ENCODE data around the gene UFSP1. TPM values are rescaled to one million over a fixed set of nuclear protein-coding genes. Genes with fewer than 3 reads are reported as not detected.
"Not testable (repeated sequence)": the region's sequence is repeated elsewhere in the genome, so short reads cannot be mapped to it uniquely, and the experiment has no call there.

The UFSP1 gene
- 1 to 10 TPM; 2.1 to 4.4 TPM for total RNA-seq

DNA sequence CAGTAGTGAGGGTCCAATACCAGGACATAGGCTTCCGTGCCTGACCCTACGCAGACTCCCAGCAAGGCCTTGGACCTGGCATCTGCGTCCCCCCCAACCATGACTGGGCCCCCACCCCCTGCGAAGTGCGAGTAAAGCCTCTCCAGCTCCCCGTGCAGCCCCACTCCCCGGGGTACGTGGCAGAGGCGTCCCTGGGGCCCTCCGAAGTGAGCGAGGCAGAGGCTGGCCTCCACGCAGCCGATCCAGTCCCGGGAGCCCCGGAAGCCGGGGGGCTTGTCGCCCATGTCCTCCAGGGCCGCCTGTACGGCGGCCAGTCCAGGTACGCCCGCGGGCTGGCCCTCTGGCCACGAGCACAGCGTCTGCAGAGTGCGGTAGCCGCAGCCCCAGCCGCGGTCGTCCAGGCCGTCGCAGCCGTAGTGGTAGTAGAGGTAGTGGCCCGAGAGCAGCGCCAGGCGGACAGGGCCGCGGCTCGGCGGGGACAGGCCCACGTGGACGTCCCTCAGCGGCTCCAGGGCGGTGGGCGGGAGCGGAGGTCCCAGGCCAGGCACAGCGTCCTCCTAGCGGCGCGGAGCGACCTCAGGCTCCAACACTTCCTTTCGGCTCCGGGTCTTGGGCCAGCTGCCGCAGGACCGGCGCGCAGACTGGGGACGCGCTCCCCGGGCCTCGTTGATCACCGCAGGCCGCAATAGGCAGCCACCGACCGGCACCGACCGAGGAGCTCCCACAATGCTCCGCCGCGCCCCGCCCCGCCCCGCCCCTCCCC is at the start of gene UFSP1:
Gene UFSP1, minus strand, starts transcription at position 728 of the 763 bp plus-strand sequence. Its CDS starts 444 bp downstream, at position 284.
- Histone ChIP-seq H3K4me1 (peaks cover 20% of the 10 kb centered on the region), H3K4me3 (peak within 1 kb of the TSS; percentile 89), H3K27ac (peak within 1 kb of the TSS; percentile 92), H3K9me3 (no peaks in the 10 kb centered on the region), H3K27me3 (no peaks in the 10 kb centered on the region), H3K36me3 (peaks cover 13% of the 10 kb centered on the region), H3K9ac (ENCODE audit: low read depth in 2 of 2, low read length in 2 of 2) (peak within 1 kb of the TSS; percentile 84 to 96)
- TF ChIP-seq, protein P1, sequence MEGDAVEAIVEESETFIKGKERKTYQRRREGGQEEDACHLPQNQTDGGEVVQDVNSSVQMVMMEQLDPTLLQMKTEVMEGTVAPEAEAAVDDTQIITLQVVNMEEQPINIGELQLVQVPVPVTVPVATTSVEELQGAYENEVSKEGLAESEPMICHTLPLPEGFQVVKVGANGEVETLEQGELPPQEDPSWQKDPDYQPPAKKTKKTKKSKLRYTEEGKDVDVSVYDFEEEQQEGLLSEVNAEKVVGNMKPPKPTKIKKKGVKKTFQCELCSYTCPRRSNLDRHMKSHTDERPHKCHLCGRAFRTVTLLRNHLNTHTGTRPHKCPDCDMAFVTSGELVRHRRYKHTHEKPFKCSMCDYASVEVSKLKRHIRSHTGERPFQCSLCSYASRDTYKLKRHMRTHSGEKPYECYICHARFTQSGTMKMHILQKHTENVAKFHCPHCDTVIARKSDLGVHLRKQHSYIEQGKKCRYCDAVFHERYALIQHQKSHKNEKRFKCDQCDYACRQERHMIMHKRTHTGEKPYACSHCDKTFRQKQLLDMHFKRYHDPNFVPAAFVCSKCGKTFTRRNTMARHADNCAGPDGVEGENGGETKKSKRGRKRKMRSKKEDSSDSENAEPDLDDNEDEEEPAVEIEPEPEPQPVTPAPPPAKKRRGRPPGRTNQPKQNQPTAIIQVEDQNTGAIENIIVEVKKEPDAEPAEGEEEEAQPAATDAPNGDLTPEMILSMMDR (IDR thresholded peaks at IDR 0.05) = no peak
- no peak for DNase-seq
- intact Hi-C loops (cut with DNase I) = no loop called here

DNA sequence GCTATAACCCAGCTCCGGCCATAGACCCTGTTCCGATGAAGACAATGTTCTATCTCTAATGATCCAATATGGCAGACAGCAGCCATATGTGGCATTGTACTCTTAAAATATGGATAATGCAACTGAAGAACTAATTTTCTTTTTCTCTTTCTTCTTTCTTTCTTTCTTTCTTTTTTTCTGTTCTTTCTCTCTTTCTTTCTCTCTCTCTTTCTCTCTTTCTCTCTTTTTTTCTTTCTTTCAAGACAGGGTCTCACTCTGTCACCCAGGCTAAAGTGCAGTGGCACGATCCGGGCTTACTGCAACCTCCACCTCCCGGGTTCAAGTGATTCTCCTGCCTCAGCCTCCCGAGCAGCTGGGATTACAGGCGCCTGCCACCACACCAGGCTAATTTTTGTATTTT is 46.7 kb upstream of the UFSP1 start:
- H3K9ac ChIP-seq (ENCODE audit: low read depth in 2 of 2, low read length in 2 of 2); H3K9me3 ChIP-seq; H3K4me3 ChIP-seq; H3K36me3 ChIP-seq; H3K27ac ChIP-seq; intact Hi-C loops (cut with DNase I); H3K27me3 ChIP-seq; H3K4me1 ChIP-seq; DNase-seq: not testable (repeated sequence)

DNA sequence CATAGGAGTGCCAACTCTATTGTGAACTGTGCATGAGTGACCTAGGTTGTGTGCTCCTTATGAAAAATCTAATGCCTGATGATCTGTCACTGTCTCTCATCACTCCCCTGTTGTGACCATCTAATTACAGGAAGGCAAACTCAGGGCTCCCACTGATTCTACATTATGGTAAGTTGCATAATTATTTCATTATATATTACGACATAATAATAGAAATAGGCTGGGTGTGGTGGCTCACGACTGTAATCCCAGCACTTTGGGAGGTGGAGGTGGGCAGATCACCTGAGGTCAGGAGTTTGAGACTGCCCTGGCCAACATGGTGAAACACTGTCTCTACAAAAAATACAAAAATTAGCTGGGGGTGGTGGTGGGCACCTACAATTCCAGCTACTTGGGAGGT is 45.9 kb upstream of the UFSP1 start:
- H3K9me3 ChIP-seq; DNase-seq; H3K27me3 ChIP-seq; H3K36me3 ChIP-seq; H3K4me1 ChIP-seq; H3K4me3 ChIP-seq; H3K27ac ChIP-seq; intact Hi-C loops (cut with DNase I); H3K9ac ChIP-seq (ENCODE audit: low read depth in 2 of 2, low read length in 2 of 2): not testable (repeated sequence)

DNA sequence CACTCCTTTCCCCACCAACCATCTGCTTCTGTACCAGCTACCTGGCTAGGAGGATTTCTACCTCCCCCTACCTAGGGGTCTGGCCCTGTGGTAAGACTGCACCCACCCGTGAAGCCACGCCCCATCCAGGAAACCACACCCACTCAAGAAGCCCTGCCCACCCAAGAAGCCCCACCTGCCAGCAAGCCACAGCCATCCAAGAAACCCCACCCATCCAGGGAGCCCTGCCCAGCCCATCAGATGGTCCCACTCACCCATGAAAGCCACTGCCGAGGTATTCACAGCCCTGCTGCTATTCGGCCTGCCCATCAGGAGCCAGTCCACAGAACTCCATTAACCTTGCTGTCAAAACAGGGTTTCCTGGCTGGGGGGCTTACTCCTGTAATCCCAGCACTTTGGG is 44.2 kb upstream of the UFSP1 start:
- intact Hi-C loops (cut with DNase I) = no loop called here
- TF ChIP-seq, protein P1 (IDR thresholded peaks at IDR 0.05) = no peak
- no peak overlapping the region for H3K4me3 ChIP-seq
- H3K4me1 ChIP-seq = no peaks in the 10 kb centered on the region
- DNase-seq = no peak
- H3K9me3 ChIP-seq = no peaks in the 10 kb centered on the region
- H3K9ac ChIP-seq (ENCODE audit: low read depth in 2 of 2, low read length in 2 of 2) = no peak overlapping the region
- H3K27me3 ChIP-seq = no peaks in the 10 kb centered on the region
- H3K27ac ChIP-seq = no peak overlapping the region
- H3K36me3 ChIP-seq = no peaks in the 10 kb centered on the region

DNA sequence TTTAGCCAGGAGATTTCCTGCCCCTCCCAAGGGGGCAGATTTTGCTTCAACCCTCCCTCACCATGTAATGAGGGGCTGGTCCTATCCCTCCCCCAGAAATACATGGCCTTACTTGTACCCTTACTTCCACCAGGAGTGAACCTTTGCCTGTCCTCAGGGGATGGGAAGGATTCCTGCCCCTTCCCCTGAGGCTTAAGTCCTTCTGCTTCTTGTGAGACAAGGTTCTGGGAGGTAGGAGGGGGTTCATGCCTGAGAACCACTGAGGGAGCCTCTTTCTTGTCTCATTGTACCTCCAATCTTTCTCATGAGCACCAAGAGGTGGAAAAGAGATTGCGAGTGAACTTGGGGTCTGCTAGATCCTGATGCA is 40.3 kb upstream of the UFSP1 start:
- Histone ChIP-seq H3K36me3 (no peaks in the 10 kb centered on the region), H3K4me3 (no peak overlapping the region), H3K4me1 (no peaks in the 10 kb centered on the region), H3K27me3 (no peaks in the 10 kb centered on the region), H3K9ac (ENCODE audit: low read depth in 2 of 2, low read length in 2 of 2) (no peak overlapping the region), H3K9me3 (no peaks in the 10 kb centered on the region), H3K27ac (no peak overlapping the region)
- intact Hi-C loops (cut with DNase I) = no loop called here
- TF ChIP-seq, protein P1 (IDR thresholded peaks at IDR 0.05) = no peak
- no peak for DNase-seq

DNA sequence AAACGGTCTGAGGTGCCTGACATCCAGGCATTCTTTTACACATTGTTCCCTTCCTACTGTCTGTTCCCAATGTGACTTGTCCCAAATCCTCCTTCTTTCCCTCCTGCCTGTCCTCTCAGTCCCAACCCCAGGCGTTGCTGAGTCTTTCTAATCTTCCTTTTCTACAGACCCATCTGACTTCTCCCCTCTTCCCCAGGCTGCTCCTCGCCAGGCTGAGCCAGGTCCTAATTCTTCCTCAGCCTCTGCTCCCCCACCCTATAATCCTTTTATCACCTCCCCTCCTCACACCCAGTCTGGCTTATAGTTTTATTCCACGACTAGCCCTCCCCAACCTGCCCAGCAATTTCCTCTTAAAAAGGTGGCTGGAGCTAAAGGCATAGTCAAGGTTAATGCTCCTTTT is 34.1 kb upstream of the UFSP1 start:
- H3K27me3 ChIP-seq; H3K27ac ChIP-seq; H3K9ac ChIP-seq (ENCODE audit: low read depth in 2 of 2, low read length in 2 of 2); H3K36me3 ChIP-seq; H3K4me1 ChIP-seq; H3K9me3 ChIP-seq; intact Hi-C loops (cut with DNase I); DNase-seq; H3K4me3 ChIP-seq: not testable (repeated sequence)

DNA sequence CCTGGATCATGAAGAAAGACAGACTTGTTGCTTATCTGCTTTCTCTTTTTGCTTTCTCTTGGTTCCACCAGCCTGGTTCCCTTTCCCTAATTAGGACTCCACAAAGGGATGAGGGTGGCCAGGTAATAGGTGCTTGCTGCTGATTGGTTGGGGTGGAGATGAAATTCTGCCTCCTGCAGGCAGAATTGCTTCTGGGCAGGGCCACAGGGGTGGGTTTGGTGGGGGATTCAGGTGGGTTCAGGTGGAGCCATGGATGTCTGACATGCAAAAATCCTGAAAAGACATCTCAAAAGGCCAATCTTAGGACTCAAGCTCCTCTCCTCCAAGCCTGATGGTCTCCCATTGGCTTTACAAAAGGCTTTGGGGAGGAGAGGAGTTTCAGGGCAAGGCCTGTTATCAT is 31.5 kb upstream of the UFSP1 start:
- no peak overlapping the region for H3K9ac ChIP-seq (ENCODE audit: low read depth in 2 of 2, low read length in 2 of 2)
- H3K27ac ChIP-seq = no peak overlapping the region
- DNase-seq = no peak
- TF ChIP-seq, protein P1 (IDR thresholded peaks at IDR 0.05) = no peak
- intact Hi-C loops (cut with DNase I) = no loop called here
- no peaks in the 10 kb centered on the region for H3K9me3 ChIP-seq
- H3K4me1 ChIP-seq = no peaks in the 10 kb centered on the region
- no peaks in the 10 kb centered on the region for H3K27me3 ChIP-seq
- H3K36me3 ChIP-seq = no peaks in the 10 kb centered on the region
- H3K4me3 ChIP-seq = no peak overlapping the region

DNA sequence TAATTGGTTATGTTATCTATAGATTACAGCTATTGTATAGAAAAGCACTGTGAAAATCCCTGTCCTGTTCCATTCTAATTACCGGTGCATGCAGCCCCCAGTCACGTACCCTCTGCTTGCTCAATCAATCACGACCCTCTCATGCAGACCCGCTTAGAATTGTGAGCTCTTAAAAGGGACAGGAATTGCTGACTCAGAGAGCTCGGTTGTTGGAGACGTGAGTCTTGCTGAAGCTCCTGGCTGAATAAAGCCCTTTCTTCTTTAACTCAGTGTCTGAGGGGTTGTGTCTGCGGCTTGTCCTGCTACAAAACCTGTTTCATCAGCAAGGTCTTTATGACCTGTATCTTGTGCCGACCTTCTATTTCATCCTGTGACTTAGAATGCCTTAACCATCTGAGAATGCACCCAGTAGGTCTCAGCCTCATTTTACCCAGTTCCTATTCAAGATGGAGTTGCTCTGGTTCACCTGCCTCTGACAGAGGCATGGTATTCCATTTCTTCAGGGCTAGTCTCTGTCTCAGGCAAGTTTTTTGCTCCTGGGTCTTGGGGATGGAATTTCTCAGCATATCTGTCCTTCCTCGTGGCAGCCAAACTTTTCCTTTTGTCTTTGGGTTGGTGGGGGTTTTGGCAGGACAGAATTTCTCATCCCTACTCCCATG is 30.4 kb upstream of the UFSP1 start:
- H3K4me1 ChIP-seq; DNase-seq; H3K27ac ChIP-seq; H3K9me3 ChIP-seq; intact Hi-C loops (cut with DNase I); H3K9ac ChIP-seq (ENCODE audit: low read depth in 2 of 2, low read length in 2 of 2); H3K27me3 ChIP-seq; H3K36me3 ChIP-seq; H3K4me3 ChIP-seq: not testable (repeated sequence)

DNA sequence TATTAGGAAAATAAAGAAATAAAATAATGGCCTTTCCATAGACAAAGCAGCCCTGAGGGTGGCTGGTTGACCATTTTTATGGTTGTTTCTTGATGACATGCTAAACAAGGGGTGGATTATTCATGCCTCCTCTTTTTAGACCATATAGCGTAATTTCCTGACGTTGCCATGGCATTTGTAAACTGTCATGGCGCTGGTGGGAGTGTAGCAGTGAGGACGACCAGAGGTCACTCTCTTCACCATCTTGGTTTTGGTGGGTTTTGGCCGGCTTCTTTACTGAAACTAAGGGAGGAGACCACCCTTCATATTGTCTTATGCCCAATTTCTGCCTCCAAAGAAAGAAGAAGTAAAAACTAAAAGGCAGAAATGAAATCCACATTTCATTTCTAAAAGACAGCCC is 29.8 kb upstream of the UFSP1 start:
- H3K9me3 ChIP-seq; H3K27ac ChIP-seq; H3K27me3 ChIP-seq; H3K9ac ChIP-seq (ENCODE audit: low read depth in 2 of 2, low read length in 2 of 2); intact Hi-C loops (cut with DNase I); DNase-seq; H3K4me3 ChIP-seq; H3K4me1 ChIP-seq; H3K36me3 ChIP-seq: not testable (repeated sequence)
